ENCODE results near the gene HERC5. TPM values are rescaled to one million over a fixed set of nuclear protein-coding genes. Genes with fewer than 3 reads are reported as not detected.
"Not testable (repeated sequence)": the region's sequence is repeated elsewhere in the genome, so short reads cannot be mapped to it uniquely, and the experiment has no call there.

HERC5 gene
- total RNA-seq, 6 experiments from 2014 or later = 1.5 to 5.8 (median 1.8) TPM

DNA sequence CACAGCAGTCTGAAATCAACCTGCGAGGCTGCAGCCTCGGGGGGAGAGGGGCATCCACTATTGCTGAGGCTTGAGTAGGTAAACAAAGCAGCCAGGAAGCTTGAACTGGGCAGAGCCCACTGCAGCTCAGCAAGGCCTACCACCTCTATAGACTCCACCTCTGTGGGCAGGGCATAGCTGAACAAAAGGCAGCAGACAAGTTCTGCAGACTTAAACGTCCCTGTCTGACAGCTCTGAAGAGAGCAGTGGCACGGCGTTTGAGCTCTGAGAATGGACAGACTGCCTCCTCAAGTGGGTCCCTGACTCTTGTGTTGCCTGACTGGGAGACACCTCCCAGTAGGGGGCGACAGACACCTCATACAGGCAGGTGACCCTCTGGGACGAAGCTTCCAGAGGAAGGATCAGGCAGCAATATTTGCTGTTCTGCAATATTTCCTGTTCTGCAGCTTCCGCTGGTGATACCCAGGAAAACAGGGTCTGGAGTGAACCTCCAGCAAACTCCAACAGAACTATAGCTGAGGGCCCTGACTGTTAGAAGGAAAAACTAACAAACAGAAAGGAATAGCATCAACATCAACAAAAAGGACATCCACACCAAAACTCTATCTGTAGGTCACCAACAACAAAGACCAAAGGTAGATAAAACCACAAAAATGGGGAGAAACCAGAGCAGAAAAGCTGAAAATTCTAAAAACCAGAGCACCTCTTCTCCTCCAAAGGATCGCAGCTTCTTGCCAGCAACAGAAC is 82.6 kb downstream of the HERC5 start:
- not testable (repeated sequence) for H3K9me3 ChIP-seq, H3K36me3 ChIP-seq, H3K27me3 ChIP-seq, ATAC-seq, H3K4me1 ChIP-seq, H3K27ac ChIP-seq, H3K4me3 ChIP-seq
- peak; percentile 73 to 77 (median 74) for DNase-seq
- 50% methylated on average over 2 of the region's 9 CpGs for WGBS (ENCODE audit: insufficient coverage, low coverage, low lambda C conversion rate, missing lambda C conversion rate)
- intact Hi-C loops (cut with DNase I) = loop anchor here in 1 of 2 donors (10.0 kb wide), 1 partner anchor 115 kb away; no protein-coding TSS in a partner anchor
- TF ChIP-seq, protein P1, sequence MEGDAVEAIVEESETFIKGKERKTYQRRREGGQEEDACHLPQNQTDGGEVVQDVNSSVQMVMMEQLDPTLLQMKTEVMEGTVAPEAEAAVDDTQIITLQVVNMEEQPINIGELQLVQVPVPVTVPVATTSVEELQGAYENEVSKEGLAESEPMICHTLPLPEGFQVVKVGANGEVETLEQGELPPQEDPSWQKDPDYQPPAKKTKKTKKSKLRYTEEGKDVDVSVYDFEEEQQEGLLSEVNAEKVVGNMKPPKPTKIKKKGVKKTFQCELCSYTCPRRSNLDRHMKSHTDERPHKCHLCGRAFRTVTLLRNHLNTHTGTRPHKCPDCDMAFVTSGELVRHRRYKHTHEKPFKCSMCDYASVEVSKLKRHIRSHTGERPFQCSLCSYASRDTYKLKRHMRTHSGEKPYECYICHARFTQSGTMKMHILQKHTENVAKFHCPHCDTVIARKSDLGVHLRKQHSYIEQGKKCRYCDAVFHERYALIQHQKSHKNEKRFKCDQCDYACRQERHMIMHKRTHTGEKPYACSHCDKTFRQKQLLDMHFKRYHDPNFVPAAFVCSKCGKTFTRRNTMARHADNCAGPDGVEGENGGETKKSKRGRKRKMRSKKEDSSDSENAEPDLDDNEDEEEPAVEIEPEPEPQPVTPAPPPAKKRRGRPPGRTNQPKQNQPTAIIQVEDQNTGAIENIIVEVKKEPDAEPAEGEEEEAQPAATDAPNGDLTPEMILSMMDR (IDR thresholded peaks at IDR 0.05) = peak; percentile 68 to 80 (median 74)

DNA sequence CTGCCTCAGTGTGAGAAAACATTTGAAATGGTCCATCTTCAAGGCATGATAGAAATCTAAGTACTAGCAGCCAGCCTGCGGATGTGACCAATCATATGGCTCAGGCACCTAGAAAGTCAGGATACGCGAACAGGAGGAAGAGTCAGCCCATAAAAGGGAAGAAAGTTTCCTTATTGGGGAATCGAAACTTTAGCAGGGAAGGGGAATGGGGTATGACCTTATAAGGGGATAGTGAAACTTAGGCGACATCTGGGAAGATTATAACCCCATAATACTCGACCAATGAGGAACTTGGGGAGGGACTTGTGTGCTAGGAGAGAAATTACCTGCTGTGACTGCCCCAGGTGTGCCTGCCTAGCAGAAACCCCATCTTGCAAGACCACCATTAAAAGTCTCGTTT is 92.9 kb downstream of the HERC5 start:
- H3K27me3 ChIP-seq = no peaks in the 10 kb centered on the region
- DNase-seq = no peak
- intact Hi-C loops (cut with DNase I) = no loop called here

More for the DNA sequence above, 92.9 kb downstream of the HERC5 start:
- H3K9me3 ChIP-seq = no peaks in the 10 kb centered on the region
- 80% methylated on average over 7 of the region's 7 CpGs for WGBS (ENCODE audit: insufficient coverage, low coverage, low lambda C conversion rate, missing lambda C conversion rate)
- no peak overlapping the region for H3K4me3 ChIP-seq
- TF ChIP-seq POLR2A (IDR thresholded peaks at IDR 0.05) = no peak
- TF ChIP-seq, protein P1 (IDR thresholded peaks at IDR 0.05) = no peak
- H3K36me3 ChIP-seq = no peaks in the 10 kb centered on the region
- no peaks in the 10 kb centered on the region for H3K4me1 ChIP-seq
- ATAC-seq = no peak
- no peak overlapping the region for H3K27ac ChIP-seq

Other genes starting within 250 kb of the HERC5 start
- gene PPM1K, start 172.6 kb upstream of the HERC5 start, total RNA-seq = 10 to 100 TPM in 3 of 6 experiments, 1 to 10 TPM in 3; 3.8 to 15.7 (median 7.9) TPM
- 1 to 10 TPM; 1.7 to 4.2 (median 3.6) TPM for gene HERC6, start 78.3 kb upstream of the HERC5 start, total RNA-seq
- 10 to 100 TPM; 32.2 to 53.8 (median 44.7) TPM for gene PYURF, start 66.7 kb downstream of the HERC5 start, total RNA-seq
- 10 to 100 TPM in 4 of 6 experiments, 1 to 10 TPM in 2; 7.2 to 15.3 (median 10.9) TPM for gene HERC3, start 135.4 kb downstream of the HERC5 start, total RNA-seq
- 1 to 10 TPM; 1.8 to 5.7 (median 3.0) TPM for gene NAP1L5, start 240.7 kb downstream of the HERC5 start, total RNA-seq